Fibroblast of mammary gland (primary cell): ENCODE results near the gene CDADC1.
A peak's percentile ranks its signal among the peaks of the same experiment; 100 is the strongest.

Source experiments
- DNase-seq: peaks from one replicate; pipeline ENCODE4 v3.0.0-alpha.2; 2010; ENCODE audit warnings: low read depth
- H3K4me3 ChIP-seq: 2 replicates; pipeline ENCODE4 v1.5.1; 2011; ENCODE audit warnings: low read depth, mild to moderate bottlenecking, low read length, moderate library complexity; ENCODE audit not compliant: control insufficient read depth
- TF ChIP-seq, protein P1 (sequence below): conservative IDR thresholded peaks from 2 replicates; pipeline ENCODE4 v1.5.1; 2011; ENCODE audit warnings: low read depth, low read length, inconsistent platforms; ENCODE audit not compliant: control insufficient read depth, insufficient read depth

Gene CDADC1

GRCh38 chr13:49235856-49236431, 11.8 kb upstream of the CDADC1 start:
- TF ChIP-seq, protein P1, sequence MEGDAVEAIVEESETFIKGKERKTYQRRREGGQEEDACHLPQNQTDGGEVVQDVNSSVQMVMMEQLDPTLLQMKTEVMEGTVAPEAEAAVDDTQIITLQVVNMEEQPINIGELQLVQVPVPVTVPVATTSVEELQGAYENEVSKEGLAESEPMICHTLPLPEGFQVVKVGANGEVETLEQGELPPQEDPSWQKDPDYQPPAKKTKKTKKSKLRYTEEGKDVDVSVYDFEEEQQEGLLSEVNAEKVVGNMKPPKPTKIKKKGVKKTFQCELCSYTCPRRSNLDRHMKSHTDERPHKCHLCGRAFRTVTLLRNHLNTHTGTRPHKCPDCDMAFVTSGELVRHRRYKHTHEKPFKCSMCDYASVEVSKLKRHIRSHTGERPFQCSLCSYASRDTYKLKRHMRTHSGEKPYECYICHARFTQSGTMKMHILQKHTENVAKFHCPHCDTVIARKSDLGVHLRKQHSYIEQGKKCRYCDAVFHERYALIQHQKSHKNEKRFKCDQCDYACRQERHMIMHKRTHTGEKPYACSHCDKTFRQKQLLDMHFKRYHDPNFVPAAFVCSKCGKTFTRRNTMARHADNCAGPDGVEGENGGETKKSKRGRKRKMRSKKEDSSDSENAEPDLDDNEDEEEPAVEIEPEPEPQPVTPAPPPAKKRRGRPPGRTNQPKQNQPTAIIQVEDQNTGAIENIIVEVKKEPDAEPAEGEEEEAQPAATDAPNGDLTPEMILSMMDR: no peak
- no peak overlapping the region for H3K4me3 ChIP-seq
- DNase-seq: no peak

DNA sequence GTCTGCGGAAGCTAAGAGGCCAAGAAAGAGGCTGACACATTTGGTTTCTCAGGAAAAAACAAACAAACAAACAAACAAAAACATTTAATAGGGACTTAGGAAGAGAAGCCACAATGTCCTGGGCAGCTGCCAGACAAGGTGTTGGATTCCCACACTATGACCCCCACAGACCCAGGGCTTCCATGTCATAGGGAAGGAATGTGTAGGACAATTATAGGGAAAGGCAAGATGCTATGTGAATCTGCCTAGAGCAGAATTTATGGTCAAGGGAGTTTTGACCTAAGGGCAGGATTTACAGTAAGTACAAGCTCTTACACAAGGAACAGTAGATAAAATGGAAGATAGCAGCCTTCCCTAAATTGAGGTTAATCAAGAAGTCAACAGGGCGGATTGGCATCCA, 9.1 kb upstream of the CDADC1 start:
- no peak for DNase-seq
- no peak overlapping the region for H3K4me3 ChIP-seq
- TF ChIP-seq, protein P1: no peak

GRCh38 chr13:49240017-49240416, 7.7 kb upstream of the CDADC1 start:
- TF ChIP-seq, protein P1: peak; percentile 78
- peak; percentile 66 for DNase-seq
- no peak overlapping the region for H3K4me3 ChIP-seq

DNA sequence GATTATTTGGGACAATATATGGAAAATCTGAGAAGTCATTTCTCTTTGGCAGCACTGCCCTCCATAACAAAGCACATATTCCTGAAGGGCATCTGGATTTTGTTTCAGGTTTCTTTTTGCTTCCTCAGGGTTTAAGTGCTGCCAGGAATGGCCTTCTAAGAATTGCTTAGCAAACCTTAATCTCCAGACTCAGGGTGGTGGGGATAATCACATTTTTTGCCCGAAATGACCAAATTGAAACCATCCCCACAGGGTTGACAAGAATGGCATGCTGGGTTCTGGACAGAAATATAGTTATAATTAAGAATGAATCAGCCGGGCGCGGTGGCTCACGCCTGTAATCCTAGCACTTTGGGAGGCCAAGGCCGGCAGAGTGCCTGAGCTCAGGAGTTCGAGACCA, 6.4 kb upstream of the CDADC1 start:
- DNase-seq: no peak
- no peak overlapping the region for H3K4me3 ChIP-seq
- TF ChIP-seq, protein P1: no peak

GRCh38 chr13:49245101-49245500, 2.6 kb upstream of the CDADC1 start:
- TF ChIP-seq, protein P1: no peak
- H3K4me3 ChIP-seq: no peak overlapping the region
- DNase-seq: no peak

DNA sequence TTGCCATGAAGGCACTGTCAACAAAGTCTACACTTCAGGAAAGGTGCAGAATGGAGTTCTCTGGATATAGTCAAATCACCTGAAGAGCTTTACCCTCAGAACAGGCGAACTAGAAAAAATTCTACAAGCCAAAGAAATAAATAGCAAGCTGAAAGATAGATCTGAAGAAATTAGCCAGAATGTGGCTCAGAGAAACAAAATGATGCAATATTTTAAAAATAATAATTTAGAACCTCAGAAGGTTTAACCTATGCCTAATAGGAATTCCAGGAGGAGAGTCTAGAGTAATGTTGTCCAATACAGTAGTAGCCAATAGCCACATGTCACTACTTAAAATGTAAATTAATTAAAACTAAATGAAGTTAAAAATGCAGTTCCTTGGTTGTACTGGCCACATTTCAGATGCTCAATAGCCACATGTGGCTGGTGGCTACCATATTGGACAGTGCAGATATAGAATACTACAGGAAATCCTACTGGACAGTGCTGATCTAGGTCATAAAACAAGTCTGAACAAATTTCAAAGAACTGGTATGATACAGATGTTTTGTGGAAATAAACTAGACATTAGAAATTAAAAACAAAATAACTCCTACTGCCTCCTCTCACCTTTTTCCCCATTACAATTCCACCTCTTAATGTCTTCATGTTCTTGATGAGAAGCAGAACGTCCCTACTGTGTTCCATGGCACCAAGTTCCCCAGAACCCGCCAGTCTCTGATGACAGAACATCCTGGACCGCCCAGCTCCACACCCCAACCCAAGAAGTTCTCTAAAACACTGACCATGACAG, 679 bp upstream of the CDADC1 start:
- H3K4me3 ChIP-seq: peak overlapping the region; percentile 97
- TF ChIP-seq, protein P1: no peak
- no peak for DNase-seq
